Colonic mucosa (tissue), 4 donors: Measurements from ENCODE around the gene ACIN1. TPM values are rescaled to one million over a fixed set of nuclear protein-coding genes. Genes with fewer than 3 reads are reported as not detected.

Source experiments
- DNase-seq: peaks from one replicate; pipeline ENCODE4 v3.0.0-alpha.2; 2020
- H3K27ac ChIP-seq: fragments of 200-600 bp; one replicate; pipeline ENCODE4 v1.8.0; 2021
- H3K27me3 ChIP-seq: fragments of 200-600 bp; one replicate; pipeline ENCODE4 v1.8.0; 2021
- H3K36me3 ChIP-seq: fragments of 200-600 bp; one replicate; pipeline ENCODE4 v1.8.0; 2021
- H3K4me1 ChIP-seq: fragments of 200-600 bp; one replicate; pipeline ENCODE4 v1.8.0; 2021; ENCODE audit warnings: mild to moderate bottlenecking
- H3K4me3 ChIP-seq: fragments of 200-600 bp; one replicate; pipeline ENCODE4 v1.8.0; 2021
- H3K9ac ChIP-seq, 2 donors: one replicate each; pipeline ENCODE4 v1.7.0; 2013; ENCODE audit warnings: control low read depth in 2 of 2, low read depth in 2 of 2, low read length in 2 of 2
- H3K9me3 ChIP-seq: fragments of 200-600 bp; one replicate; pipeline ENCODE4 v1.8.0; 2021
- intact Hi-C: fragments of 100-400 bp; cut with DNase I; formaldehyde crosslinking; loops from one replicate; pipeline ENCODE4 v1.14.1; 2022
- total RNA-seq, 2 donors: library from RNA; stranded (reverse); fragmentation: NEBNext Ultra II Directional in 1 of 2; extraction: Animal tissue kit (Norgen Biotek cat#: 25700) in 1 of 2; gene quantifications; one replicate each; pipeline ENCODE4 v1.2.1, GENCODE V29; 2021
- TF ChIP-seq, protein P1 (sequence below): fragments of 200-600 bp; IDR thresholded peaks from one replicate; pipeline ENCODE4 v1.8.0; 2022; ENCODE audit warnings: antibody characterized with exemption, mild to moderate bottlenecking
- donor health status: healthy.
- donor health status: DM: no; HTN: no; CAD: no.
- donor health status: DM: no; HTN: no; CAD: no.

Gene ACIN1
- total RNA-seq, 2 donors from 2014 or later: 99.4 to 154 TPM

GRCh38 chr14:23139874-23140273 is 44.9 kb upstream of the ACIN1 start:
- Histone ChIP-seq H3K36me3 (no peaks in the 10 kb centered on the region), H3K9me3 (no peaks in the 10 kb centered on the region), H3K27me3 (no peaks in the 10 kb centered on the region), H3K4me1 (no peaks in the 10 kb centered on the region), H3K9ac (no peak overlapping the region), H3K4me3 (no peak overlapping the region), H3K27ac (no peak overlapping the region)
- TF ChIP-seq, protein P1, sequence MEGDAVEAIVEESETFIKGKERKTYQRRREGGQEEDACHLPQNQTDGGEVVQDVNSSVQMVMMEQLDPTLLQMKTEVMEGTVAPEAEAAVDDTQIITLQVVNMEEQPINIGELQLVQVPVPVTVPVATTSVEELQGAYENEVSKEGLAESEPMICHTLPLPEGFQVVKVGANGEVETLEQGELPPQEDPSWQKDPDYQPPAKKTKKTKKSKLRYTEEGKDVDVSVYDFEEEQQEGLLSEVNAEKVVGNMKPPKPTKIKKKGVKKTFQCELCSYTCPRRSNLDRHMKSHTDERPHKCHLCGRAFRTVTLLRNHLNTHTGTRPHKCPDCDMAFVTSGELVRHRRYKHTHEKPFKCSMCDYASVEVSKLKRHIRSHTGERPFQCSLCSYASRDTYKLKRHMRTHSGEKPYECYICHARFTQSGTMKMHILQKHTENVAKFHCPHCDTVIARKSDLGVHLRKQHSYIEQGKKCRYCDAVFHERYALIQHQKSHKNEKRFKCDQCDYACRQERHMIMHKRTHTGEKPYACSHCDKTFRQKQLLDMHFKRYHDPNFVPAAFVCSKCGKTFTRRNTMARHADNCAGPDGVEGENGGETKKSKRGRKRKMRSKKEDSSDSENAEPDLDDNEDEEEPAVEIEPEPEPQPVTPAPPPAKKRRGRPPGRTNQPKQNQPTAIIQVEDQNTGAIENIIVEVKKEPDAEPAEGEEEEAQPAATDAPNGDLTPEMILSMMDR: no peak
- no peak for DNase-seq
- intact Hi-C loops: no loop called here

DNA sequence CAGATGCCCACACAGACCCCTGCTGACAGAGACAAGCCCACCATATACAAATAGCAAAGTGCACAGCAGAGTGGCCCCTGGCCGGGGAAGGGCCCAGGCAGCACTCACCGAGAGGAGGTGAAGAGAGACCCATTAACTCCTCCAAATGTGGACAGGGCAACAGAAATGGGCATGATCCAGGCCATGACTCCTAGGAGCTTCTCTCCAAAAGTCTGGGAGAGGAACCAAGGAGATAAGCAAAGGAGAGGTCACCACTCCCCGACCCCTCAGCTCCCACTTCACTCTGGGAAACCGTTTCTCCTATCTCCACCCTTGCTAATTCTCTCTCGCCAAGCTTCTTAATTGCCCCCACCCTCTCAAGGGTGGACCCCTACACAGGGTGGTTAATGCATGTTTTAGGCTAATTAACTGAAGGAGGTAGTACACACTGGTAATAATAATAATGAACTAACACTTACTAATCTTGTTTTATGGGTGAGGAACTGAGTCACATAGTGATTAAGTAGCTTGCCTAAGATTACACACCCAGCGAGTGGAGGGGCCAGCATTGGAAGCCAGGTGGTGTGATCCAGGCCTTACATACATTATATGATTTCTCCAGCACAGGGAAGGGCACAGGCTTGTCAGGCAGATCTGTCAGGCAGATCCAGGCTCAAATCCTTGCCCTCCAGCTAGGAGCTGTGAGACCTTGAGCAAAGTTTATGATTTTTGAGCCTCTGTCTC is 43.0 kb upstream of the ACIN1 start:
- Histone ChIP-seq H3K27me3 (no peaks in the 10 kb centered on the region), H3K9me3 (no peaks in the 10 kb centered on the region), H3K4me3 (no peak overlapping the region), H3K4me1 (no peaks in the 10 kb centered on the region), H3K27ac (no peak overlapping the region), H3K36me3 (no peaks in the 10 kb centered on the region), H3K9ac (no peak overlapping the region)
- TF ChIP-seq, protein P1: no peak
- no peak for DNase-seq
- intact Hi-C loops: no loop called here

DNA sequence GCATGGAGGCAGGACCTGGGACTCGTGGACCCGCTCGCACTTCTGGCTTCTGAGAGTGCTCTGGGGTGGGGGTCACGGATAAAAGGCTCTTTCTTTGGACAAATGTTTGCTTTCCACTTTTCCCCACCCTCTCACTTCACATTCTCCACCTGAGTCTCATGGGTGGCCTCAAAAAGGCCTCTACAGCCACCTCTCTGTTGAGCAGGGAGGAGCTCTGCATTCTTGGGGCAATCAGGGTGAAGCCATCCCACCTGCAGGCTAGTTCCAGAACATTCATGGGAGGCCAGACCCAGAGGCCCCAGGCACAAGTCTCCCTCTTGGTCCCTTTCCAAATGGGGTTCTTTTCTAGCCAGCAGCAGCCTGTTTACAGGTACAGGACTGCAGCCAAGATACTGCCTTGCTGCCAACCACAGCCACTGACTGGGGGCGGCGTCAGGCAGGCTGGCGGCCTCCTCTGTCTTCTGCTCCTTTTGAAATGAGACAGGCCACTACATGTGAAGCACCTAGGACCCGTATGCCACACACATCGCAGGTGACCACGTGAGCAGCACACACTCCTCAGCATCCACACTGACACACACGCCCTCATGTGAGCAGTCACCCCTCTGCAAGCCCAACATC is 42.4 kb upstream of the ACIN1 start:
- no peak for DNase-seq

DNA sequence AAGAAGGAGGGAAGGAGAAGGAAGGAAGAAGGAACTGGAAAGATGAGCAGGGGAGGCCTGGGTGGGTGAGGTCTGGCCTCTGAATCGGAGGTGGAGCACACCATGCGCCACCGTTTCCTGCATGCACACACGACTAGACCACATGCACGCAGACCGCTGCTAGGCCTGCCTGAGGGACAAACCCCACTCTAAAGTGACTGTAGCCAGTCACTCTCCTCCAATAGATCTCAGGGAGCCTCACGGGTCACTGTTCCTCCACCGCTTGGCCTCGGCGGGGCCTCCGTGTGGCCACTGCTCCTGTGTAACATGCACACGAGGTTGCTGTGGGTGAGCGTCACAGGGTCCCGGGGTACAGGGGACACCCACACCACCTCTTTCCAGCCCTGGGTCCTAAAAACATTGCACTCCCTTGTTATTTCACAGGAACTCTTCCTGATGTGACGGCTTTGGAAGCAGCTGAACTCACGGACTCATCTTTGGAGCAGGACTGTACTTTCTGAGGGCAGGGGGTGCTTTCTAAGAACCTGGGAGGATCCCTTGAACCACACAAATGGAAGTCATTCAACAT is 41.7 kb upstream of the ACIN1 start:
- H3K4me3 ChIP-seq: no peak overlapping the region
- no peak overlapping the region for H3K9ac ChIP-seq
- DNase-seq: no peak
- no peaks in the 10 kb centered on the region for H3K27me3 ChIP-seq
- intact Hi-C loops: no loop called here
- H3K27ac ChIP-seq: no peak overlapping the region
- H3K36me3 ChIP-seq: no peaks in the 10 kb centered on the region
- H3K4me1 ChIP-seq: no peaks in the 10 kb centered on the region
- no peaks in the 10 kb centered on the region for H3K9me3 ChIP-seq
- TF ChIP-seq, protein P1: no peak

More for the DNA sequence above, 42.4 kb upstream of the ACIN1 start:
- no peaks in the 10 kb centered on the region for H3K4me1 ChIP-seq
- H3K9ac ChIP-seq: no peak overlapping the region
- H3K27me3 ChIP-seq: no peaks in the 10 kb centered on the region
- no peaks in the 10 kb centered on the region for H3K36me3 ChIP-seq
- H3K9me3 ChIP-seq: no peaks in the 10 kb centered on the region
- intact Hi-C loops: no loop called here
- H3K27ac ChIP-seq: no peak overlapping the region
- H3K4me3 ChIP-seq: no peak overlapping the region
- TF ChIP-seq, protein P1: no peak

DNA sequence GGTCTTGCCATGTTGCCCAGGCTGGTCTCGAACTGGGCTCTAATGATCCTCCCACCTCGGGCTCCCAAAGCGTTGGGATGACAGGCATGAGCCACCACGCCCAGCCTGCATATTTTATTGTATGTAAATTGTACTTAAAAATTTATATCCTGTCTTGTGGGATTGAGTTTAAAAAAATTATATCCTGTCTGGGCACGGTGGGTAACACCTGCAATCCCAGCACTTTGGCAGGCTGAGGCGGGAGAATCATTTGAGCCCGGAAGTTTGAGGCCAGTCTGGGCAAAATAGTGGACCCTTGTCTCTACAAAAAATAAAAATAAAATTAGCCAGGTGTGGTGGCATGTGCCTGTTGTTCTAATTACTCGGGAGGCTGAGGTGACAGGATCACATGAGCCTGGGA is 38.0 kb upstream of the ACIN1 start:
- no peaks in the 10 kb centered on the region for H3K4me1 ChIP-seq
- H3K27ac ChIP-seq: no peak overlapping the region
- intact Hi-C loops: no loop called here
- H3K36me3 ChIP-seq: no peaks in the 10 kb centered on the region
- DNase-seq: no peak
- H3K9ac ChIP-seq: no peak overlapping the region
- no peak overlapping the region for H3K4me3 ChIP-seq
- TF ChIP-seq, protein P1: no peak
- H3K27me3 ChIP-seq: no peaks in the 10 kb centered on the region
- H3K9me3 ChIP-seq: no peaks in the 10 kb centered on the region
